K562 (cell line): Measurements from ENCODE around the gene CPT1A. TPM values are rescaled to one million over a fixed set of nuclear protein-coding genes. Genes with fewer than 3 reads are reported as not detected.

Experiments
- ATAC-seq: fragments of 200-7000 bp; cut with Tn5 transposase; 3 replicates; pipeline ENCODE4 v1.9.1; 2020; ENCODE audit warnings: moderate library complexity
- BruUV-seq: library from RNA; stranded (reverse); fragments of 400-500 nt; replicated peaks from 2 replicates; lab custom pipeline; 2021; lab: Mats Ljungman, UMichigan
- CTCF ChIA-PET: fragments of 300-600 bp; formaldehyde crosslinking; extraction: SDS; loops from one replicate; lab custom pipeline; 2021; ENCODE audit warnings: low intra/inter-chr PET ratio; lab: Yijun Ruan, JAX
- POLR2A ChIA-PET: fragments of 300-600, 350-650 bp; sonication (Branson Sonifier 250); formaldehyde crosslinking; extraction: SDS; loops from one replicate; lab custom pipeline; 2021; ENCODE audit warnings: antibody characterized with exemption, inconsistent platforms; lab: Yijun Ruan, JAX
- DNase-seq, 4 experiments: peaks; one replicate each; pipeline versions ENCODE4 v3.0.0 to v3.0.0-alpha.2; 2011 to 2018; ENCODE audit warnings: low spot score in 3 of 4, mixed read lengths in 3 of 4; ENCODE audit errors: extremely low read depth in 1 of 4
- FAIRE-seq: peaks from 2 replicates; lab custom pipeline; 2011; peaks lifted over from hg19 to GRCh38; lab: Jason Lieb, UNC
- H2AFZ ChIP-seq: 2 replicates; pipeline ENCODE4 v1.6.0; 2011; ENCODE audit warnings: low read depth, low read length, control low read depth, inconsistent platforms
- H3K27ac ChIP-seq: fragments of 200-600 bp; 3 replicates; pipeline ENCODE4 v1.8.0; 2011; ENCODE audit warnings: low read depth, mild to moderate bottlenecking, control low read depth, inconsistent platforms, low read length, moderate library complexity, mixed read lengths; ENCODE audit errors: extremely low read depth
- H3K27me3 ChIP-seq, 2 experiments: fragments of 300-600 bp in 1 of 2; 2 replicates in 1 of 2; 3 replicates in 1 of 2; pipeline versions ENCODE4 v1.6.0 to v1.8.0; 2011; ENCODE audit warnings: inconsistent platforms in 2 of 2, low read length in 2 of 2, mild to moderate bottlenecking in 1 of 2, mixed read lengths in 1 of 2, moderate library complexity in 1 of 2; ENCODE audit not compliant: control insufficient read depth in 2 of 2, insufficient read depth in 2 of 2
- H3K36me3 ChIP-seq: fragments of 300-600 bp; 3 replicates; pipeline ENCODE4 v1.8.0; 2011; ENCODE audit warnings: mild to moderate bottlenecking, low read length, inconsistent platforms; ENCODE audit not compliant: control insufficient read depth, insufficient read depth
- H3K4me1 ChIP-seq, 2 experiments: fragments of 200-600 bp in 1 of 2; replicated peaks in 1 of 2; 2 replicates in 1 of 2; 3 replicates in 1 of 2; pipeline versions ENCODE4 v1.5.1 to v1.8.0; 2011; ENCODE audit warnings: inconsistent platforms in 2 of 2, low read length in 2 of 2, mild to moderate bottlenecking in 1 of 2, mixed read lengths in 1 of 2, moderate library complexity in 1 of 2; ENCODE audit not compliant: control insufficient read depth in 2 of 2, insufficient read depth in 2 of 2
- H3K4me2 ChIP-seq: 2 replicates; pipeline ENCODE4 v1.6.1; 2011; ENCODE audit warnings: low read length, control low read depth, inconsistent platforms, mixed read lengths; ENCODE audit not compliant: insufficient read depth
- H3K4me3 ChIP-seq: fragments of 200-600 bp; sonication (generic), shearing (Covaris generic); 2 replicates; pipeline ENCODE4 v1.5.1; 2016; ENCODE audit warnings: control low read depth, inconsistent platforms
- H3K79me2 ChIP-seq: fragments of 200-600 bp; 3 replicates; pipeline ENCODE4 v1.8.0; 2011; ENCODE audit warnings: low read length, inconsistent platforms; ENCODE audit not compliant: control insufficient read depth, insufficient read depth
- H3K9ac ChIP-seq, 2 experiments: 2 replicates each; pipeline versions ENCODE4 v1.6.0 to v1.6.1; 2011; ENCODE audit warnings: low read depth in 2 of 2, low read length in 2 of 2, control low read depth in 1 of 2, inconsistent platforms in 1 of 2, mild to moderate bottlenecking in 1 of 2, mixed read lengths in 1 of 2; ENCODE audit not compliant: insufficient read depth in 1 of 2
- H3K9me1 ChIP-seq: one replicate; pipeline ENCODE4 v1.6.0; 2011; ENCODE audit warnings: inconsistent platforms, mild to moderate bottlenecking, low read length, moderate library complexity; ENCODE audit not compliant: control insufficient read depth, insufficient read depth
- H3K9me3 ChIP-seq: replicated peaks from 2 replicates; pipeline ENCODE4 v1.5.1; 2011; ENCODE audit warnings: low read depth, low read length, inconsistent platforms; ENCODE audit not compliant: control insufficient read depth, insufficient read depth
- H4K20me1 ChIP-seq: replicated peaks from 2 replicates; pipeline ENCODE4 v1.6.1; 2011; ENCODE audit warnings: low read length, inconsistent platforms, mixed read lengths; ENCODE audit not compliant: control insufficient read depth, insufficient read depth
- CBX1 ChIP-seq: sonication (generic); IDR thresholded peaks from 2 replicates; pipeline ENCODE4 v1.6.1; 2016; ENCODE audit warnings: antibody characterized with exemption, low read depth, mild to moderate bottlenecking
- DACH1 ChIP-seq: fragments of 450-650 bp; IDR thresholded peaks from 2 replicates; pipeline ENCODE4 v1.6.1; 2018; ENCODE audit not compliant: partially characterized antibody
- EP400 ChIP-seq: fragments of 450-650 bp; IDR thresholded peaks from 2 replicates; pipeline ENCODE4 v1.6.1; 2017; ENCODE audit warnings: antibody characterized with exemption, mild to moderate bottlenecking, moderate library complexity
- ETS2 ChIP-seq: IDR thresholded peaks from 2 replicates; pipeline ENCODE4 v1.6.1; 2016; ENCODE audit warnings: borderline replicate concordance, missing genetic modification characterization, mild to moderate bottlenecking, moderate library complexity, missing compliant biosample characterization; ENCODE audit not compliant: poor library complexity, severe bottlenecking
- TBP ChIP-seq: optimal IDR thresholded peaks from 2 replicates; pipeline ENCODE3; 2011; ENCODE audit warnings: low read depth, low read length, improper control_type of control experiment
- WGBS: fragments of 100-300 bp; shearing (Covaris generic); methylation state at CpG from one replicate; pipeline ENCODE4 v1.1.6; 2016; ENCODE audit warnings: low coverage, mixed read lengths; ENCODE audit not compliant: insufficient coverage; ENCODE audit errors: missing lambda C conversion rate; 5-methylcytosine and 5-hydroxymethylcytosine counted together
- in situ Hi-C: fragments of 300-500 bp; cut with MboI; formaldehyde crosslinking; loops from 4 replicates; pipeline ENCODE4 v1.15.0; 2018; ENCODE audit warnings: inconsistent platforms, mixed read lengths
- intact Hi-C: fragments of 100-400 bp; cut with micrococcal nuclease; formaldehyde crosslinking; loops from 2 replicates; pipeline ENCODE4 v1.14.2; 2022
- polyA plus RNA-seq, 8 experiments: library from polyadenylated mRNA; depleted of rRNA in 4 of 8; stranded (reverse) in 5 of 8; unstranded in 3 of 8; fragments of >200 nt; fragmentation: Nextera tagmentation in 2 of 8; fragmentation: Illumina TruSeq in 1 of 8; extraction: Ambion mirVana in 2 of 8; extraction: Trizol in 1 of 8; gene quantifications; 2 replicates each; pipeline versions ENCODE4 v1.2.1 to v1.2.3, GENCODE V29; 2011 to 2014; ENCODE audit warnings: inconsistent platforms in 1 of 8, missing spikeins in 1 of 8
- total RNA-seq, 7 experiments: library from RNA; depleted of rRNA in 6 of 7; stranded (reverse); fragments of >200 nt in 6 of 7; fragmentation: Illumina TruSeq in 2 of 7; extraction: Trizol in 2 of 7; gene quantifications; 2 replicates each; pipeline versions ENCODE4 v1.2.1 to v1.2.3, GENCODE V29; 2011 to 2021; ENCODE audit warnings: low replicate concordance in 1 of 7

Gene CPT1A
- total and polyA plus RNA-seq, 9 of the 15 experiments (the other 6 are each of a cell fraction or from before 2014, with no cell fraction given): 2.6 to 29.1 (median 12.3) TPM

- Histone ChIP-seq H3K27ac (no peak overlapping the region), H3K9me1 (no peaks in the 10 kb centered on the region), H4K20me1 (no peaks in the 10 kb centered on the region), H3K79me2 (peaks cover 20% of the 10 kb centered on the region), H3K4me3 (no peak overlapping the region), H3K9ac (0 out of 4 replicates have a peak overlapping the region, but pooled peaks of 1 of the 2 experiments have one; percentile 10), H3K4me2 (no peak overlapping the region), H3K9me3 (no peaks in the 10 kb centered on the region), H3K4me1 (peaks cover 18 to 27% of the 10 kb centered on the region in 2 experiments; a peak in 4 of 5 replicates), H2AFZ (no peak overlapping the region), H3K27me3 (no peaks in the 10 kb centered on the region), H3K36me3 (peaks cover 7% of the 10 kb centered on the region; the same call in 2 of the 3 replicates)
- FAIRE-seq (no peak), DNase-seq (no peak), ATAC-seq (no peak)
- intact Hi-C loops (no loop called here), in situ Hi-C loops (loop anchor here (25.0 kb wide), 1 partner anchor 827 kb away; no protein-coding TSS in a partner anchor)
- ChIA-PET CTCF (no interaction called here), POLR2A (no interaction called here)
- BruUV-seq: no TSS peak
- TF ChIP-seq TBP (peak; percentile 10), DACH1 (no peak), ETS2 (tag) (no peak), CBX1 (no peak), EP400 (no peak)
- 58% methylated on average over 5 of the region's 5 CpGs for WGBS
Observed at GRCh38 chr11:68835328-68835727, 6.4 kb downstream of the CPT1A start.
